Immature natural killer cell (primary cell): ENCODE results near the gene THBS2. TPM values are rescaled to one million over a fixed set of nuclear protein-coding genes. Genes with fewer than 3 reads are reported as not detected.

Source experiments
- DNase-seq, 3 donors: peaks; one replicate each; pipeline ENCODE4 v3.0.0; 2022; ENCODE audit warnings: mixed read lengths in 1 of 3
- H3K27ac Mint-ChIP-seq, 6 donors: one replicate each; pipeline ENCODE4 v1.8.0; 2020; ENCODE audit warnings: mixed read lengths in 6 of 6, mild to moderate bottlenecking in 5 of 6, inconsistent platforms in 4 of 6, moderate library complexity in 3 of 6
- H3K27me3 Mint-ChIP-seq, 3 donors: one replicate each; pipeline ENCODE4 v1.8.0; 2020 to 2021; ENCODE audit warnings: low read depth in 3 of 3, mild to moderate bottlenecking in 3 of 3, mixed read lengths in 3 of 3, moderate library complexity in 3 of 3, inconsistent platforms in 1 of 3
- H3K36me3 Mint-ChIP-seq, 3 donors: one replicate each; pipeline ENCODE4 v1.8.0; 2020; ENCODE audit warnings: mixed read lengths in 3 of 3, inconsistent platforms in 2 of 3, mild to moderate bottlenecking in 2 of 3
- H3K4me1 Mint-ChIP-seq, 2 donors: one replicate each; pipeline ENCODE4 v1.8.0; 2020; ENCODE audit warnings: inconsistent platforms in 2 of 2, mild to moderate bottlenecking in 2 of 2, mixed read lengths in 2 of 2, moderate library complexity in 1 of 2
- H3K4me3 Mint-ChIP-seq, 5 donors: one replicate each; pipeline ENCODE4 v1.8.0; 2020; ENCODE audit warnings: mild to moderate bottlenecking in 5 of 5, mixed read lengths in 5 of 5, inconsistent platforms in 3 of 5, moderate library complexity in 3 of 5
- H3K9me3 Mint-ChIP-seq, 6 donors: one replicate each; pipeline ENCODE4 v1.8.0; 2020; ENCODE audit warnings: mild to moderate bottlenecking in 6 of 6, mixed read lengths in 6 of 6, inconsistent platforms in 4 of 6, moderate library complexity in 3 of 6
- polyA plus RNA-seq, 3 donors: library from polyadenylated mRNA; unstranded; fragments of 300-500 nt; fragmentation: Illumina TruSeq; gene quantifications; one replicate each; pipeline ENCODE4 v1.2.3, GENCODE V29; 2021

Gene THBS2
- polyA plus RNA-seq, 3 donors from 2014 or later, result 0.06 to 0.11 TPM; not detected in 1

GRCh38 chr6:169251371-169251802, 2.3 kb downstream of the THBS2 start:
- no peaks in the 10 kb centered on the region for H3K36me3 Mint-ChIP-seq
- no peak overlapping the region for H3K27ac Mint-ChIP-seq
- H3K27me3 Mint-ChIP-seq, result peaks cover 13 to 34% (median 24%) of the 10 kb centered on the region in 3 donors

GRCh38 chr6:169250660-169251059, 3.0 kb downstream of the THBS2 start:
- Mint-ChIP-seq H3K4me3 (no peak overlapping the region), H3K27me3 (peaks cover 13 to 28% (median 19%) of the 10 kb centered on the region in 3 donors), H3K36me3 (no peaks in the 10 kb centered on the region), H3K27ac (no peak overlapping the region), H3K4me1 (peaks cover 12 to 16% of the 10 kb centered on the region in 2 donors), H3K9me3 (no peaks in the 10 kb centered on the region)
- no peak for DNase-seq

More at GRCh38 chr6:169251371-169251802, 2.3 kb downstream of the THBS2 start:
- DNase-seq, result no peak
- Mint-ChIP-seq H3K9me3 (no peaks in the 10 kb centered on the region), H3K4me3 (no peak overlapping the region), H3K4me1 (peaks cover 12 to 16% of the 10 kb centered on the region in 2 donors)

GRCh38 chr6:169249057-169249456, 4.6 kb downstream of the THBS2 start:
- Mint-ChIP-seq H3K27ac (no peak overlapping the region), H3K4me3 (no peak overlapping the region), H3K27me3 (peaks cover 13 to 24% (median 14%) of the 10 kb centered on the region in 3 donors), H3K36me3 (no peaks in the 10 kb centered on the region), H3K4me1 (peaks cover 11 to 12% of the 10 kb centered on the region in 2 donors), H3K9me3 (no peaks in the 10 kb centered on the region)
- no peak for DNase-seq

GRCh38 chr6:169248521-169248971, 5.1 kb downstream of the THBS2 start:
- H3K9me3 Mint-ChIP-seq, result no peaks in the 10 kb centered on the region
- H3K27ac Mint-ChIP-seq, result no peak overlapping the region
- H3K36me3 Mint-ChIP-seq, result no peaks in the 10 kb centered on the region
- H3K4me1 Mint-ChIP-seq, result peaks cover 6 to 7% of the 10 kb centered on the region in 2 donors
- DNase-seq, result no peak
- peaks cover 12 to 26% (median 13%) of the 10 kb centered on the region in 3 donors for H3K27me3 Mint-ChIP-seq
- H3K4me3 Mint-ChIP-seq, result no peak overlapping the region

- no peak for DNase-seq
- Mint-ChIP-seq H3K27me3 (peaks cover 6 to 26% (median 10%) of the 10 kb centered on the region in 3 donors), H3K36me3 (no peaks in the 10 kb centered on the region), H3K9me3 (no peaks in the 10 kb centered on the region), H3K4me3 (no peak overlapping the region), H3K4me1 (peaks cover under 1 to 1% of the 10 kb centered on the region in 2 donors), H3K27ac (no peak overlapping the region)
These were observed 5.7 kb downstream of the THBS2 start for GRCh38 chr6:169247991-169248390.

- Mint-ChIP-seq H3K27ac (no peak overlapping the region), H3K4me3 (no peak overlapping the region), H3K4me1 (no peaks in the 10 kb centered on the region), H3K36me3 (no peaks in the 10 kb centered on the region), H3K27me3 (peaks cover 5 to 20% (median 6%) of the 10 kb centered on the region in 3 donors), H3K9me3 (no peaks in the 10 kb centered on the region)
- DNase-seq, result no peak
These were observed 6.2 kb downstream of the THBS2 start for GRCh38 chr6:169247419-169247818.

- Mint-ChIP-seq H3K36me3 (no peaks in the 10 kb centered on the region), H3K4me1 (no peaks in the 10 kb centered on the region), H3K9me3 (no peaks in the 10 kb centered on the region), H3K27me3 (peaks cover 0 to 13% (median 3%) of the 10 kb centered on the region in 3 donors), H3K4me3 (no peak overlapping the region), H3K27ac (no peak overlapping the region)
- no peak for DNase-seq
These were observed 7.2 kb downstream of the THBS2 start for GRCh38 chr6:169246445-169246844.

GRCh38 chr6:169244684-169245383, 8.8 kb downstream of the THBS2 start:
- Mint-ChIP-seq H3K4me3 (no peak overlapping the region), H3K27me3 (peaks cover 0 to 16% (median 0%) of the 10 kb centered on the region in 3 donors), H3K27ac (no peak overlapping the region), H3K9me3 (no peaks in the 10 kb centered on the region), H3K36me3 (no peaks in the 10 kb centered on the region), H3K4me1 (no peaks in the 10 kb centered on the region)
- DNase-seq, result no peak

- no peaks in the 10 kb centered on the region for H3K9me3 Mint-ChIP-seq
- H3K36me3 Mint-ChIP-seq, result no peaks in the 10 kb centered on the region
- DNase-seq, result no peak
- peaks cover 0 to 17% (median 3%) of the 10 kb centered on the region in 3 donors for H3K27me3 Mint-ChIP-seq
- H3K4me3 Mint-ChIP-seq, result no peak overlapping the region
- no peaks in the 10 kb centered on the region for H3K4me1 Mint-ChIP-seq
- no peak overlapping the region for H3K27ac Mint-ChIP-seq
These were observed 10.0 kb downstream of the THBS2 start for GRCh38 chr6:169243661-169244060.

GRCh38 chr6:169243186-169243585, 10.5 kb downstream of the THBS2 start:
- Mint-ChIP-seq H3K36me3 (no peaks in the 10 kb centered on the region), H3K9me3 (no peaks in the 10 kb centered on the region), H3K4me3 (no peak overlapping the region), H3K4me1 (no peaks in the 10 kb centered on the region), H3K27ac (no peak overlapping the region), H3K27me3 (peaks cover 0 to 17% (median 4%) of the 10 kb centered on the region in 3 donors)
- no peak for DNase-seq

GRCh38 chr6:169241688-169242350, 11.8 kb downstream of the THBS2 start:
- Mint-ChIP-seq H3K27me3 (peaks cover 0 to 14% (median 4%) of the 10 kb centered on the region in 3 donors), H3K27ac (no peak overlapping the region), H3K36me3 (no peaks in the 10 kb centered on the region), H3K4me3 (no peak overlapping the region), H3K4me1 (no peaks in the 10 kb centered on the region), H3K9me3 (no peaks in the 10 kb centered on the region)
- no peak for DNase-seq

GRCh38 chr6:169240591-169241390, 12.9 kb downstream of the THBS2 start:
- Mint-ChIP-seq H3K4me3 (no peak overlapping the region), H3K4me1 (no peaks in the 10 kb centered on the region), H3K9me3 (no peaks in the 10 kb centered on the region), H3K27me3 (peaks cover 0 to 14% (median 4%) of the 10 kb centered on the region in 3 donors), H3K27ac (no peak overlapping the region), H3K36me3 (no peaks in the 10 kb centered on the region)
- no peak for DNase-seq

GRCh38 chr6:169240125-169240524, 13.5 kb downstream of the THBS2 start:
- peaks cover 0 to 15% (median 4%) of the 10 kb centered on the region in 3 donors for H3K27me3 Mint-ChIP-seq
- DNase-seq, result no peak
- no peaks in the 10 kb centered on the region for H3K4me1 Mint-ChIP-seq
- H3K9me3 Mint-ChIP-seq, result no peaks in the 10 kb centered on the region
- H3K27ac Mint-ChIP-seq, result no peak overlapping the region
- no peak overlapping the region for H3K4me3 Mint-ChIP-seq
- no peaks in the 10 kb centered on the region for H3K36me3 Mint-ChIP-seq

GRCh38 chr6:169239181-169239580, 14.5 kb downstream of the THBS2 start:
- Mint-ChIP-seq H3K9me3 (no peaks in the 10 kb centered on the region), H3K36me3 (no peaks in the 10 kb centered on the region), H3K4me3 (no peak overlapping the region), H3K27ac (no peak overlapping the region), H3K4me1 (no peaks in the 10 kb centered on the region), H3K27me3 (peaks cover 0 to 15% (median 4%) of the 10 kb centered on the region in 3 donors)
- DNase-seq, result no peak
